HEK293 (cell line): Measurements from ENCODE around the gene DDO.
A peak's percentile ranks its signal among the peaks of the same experiment; 100 is the strongest.

Experiments used
- FEZF1 ChIP-seq: fragments of 450-650 bp; formaldehyde crosslinking; IDR thresholded peaks from 2 replicates; pipeline ENCODE4 v1.5.1; 2016; ENCODE audit warnings: missing biosample characterization, missing genetic modification characterization
- GLI2 ChIP-seq: fragments of 450-650 bp; formaldehyde crosslinking; IDR thresholded peaks from 2 replicates; pipeline ENCODE4; 2017; ENCODE audit warnings: missing biosample characterization, missing genetic modification characterization, low read depth, borderline replicate concordance
- TRIM28 ChIP-seq: IDR thresholded peaks from 2 replicates; pipeline ENCODE4 v1.6.1; 2011; ENCODE audit warnings: low read length, control low read depth, borderline replicate concordance
- ZFP41 ChIP-seq: fragments of 450-650 bp; formaldehyde crosslinking; IDR thresholded peaks from 2 replicates; pipeline ENCODE4 v1.5.1; 2016; ENCODE audit warnings: missing biosample characterization, missing genetic modification characterization, borderline replicate concordance
- ZNF184 ChIP-seq: fragments of 450-650 bp; IDR thresholded peaks from 2 replicates; pipeline ENCODE4 v1.5.1; 2018; ENCODE audit warnings: missing biosample characterization, mild to moderate bottlenecking, missing genetic modification characterization
- ZNF19 ChIP-seq: fragments of 450-650 bp; formaldehyde crosslinking; IDR thresholded peaks from 2 replicates; pipeline ENCODE4; 2016; ENCODE audit warnings: missing biosample characterization, missing genetic modification characterization, low read depth
- ZNF24 ChIP-seq: fragments of 450-650 bp; formaldehyde crosslinking; IDR thresholded peaks from 2 replicates; pipeline ENCODE4 v1.5.1; 2016; ENCODE audit warnings: missing biosample characterization, missing genetic modification characterization
- ZNF335 ChIP-seq: fragments of 450-650 bp; formaldehyde crosslinking; conservative IDR thresholded peaks from 2 replicates; pipeline ENCODE4 v1.5.1; 2016; ENCODE audit warnings: missing biosample characterization, missing genetic modification characterization
- ZNF501 ChIP-seq: fragments of 450-650 bp; formaldehyde crosslinking; IDR thresholded peaks from 2 replicates; pipeline ENCODE4 v1.5.1; 2016; ENCODE audit warnings: missing biosample characterization, missing genetic modification characterization
- ZNF701 ChIP-seq: fragments of 450-650 bp; formaldehyde crosslinking; IDR thresholded peaks from 2 replicates; pipeline ENCODE4 v1.5.1; 2016; ENCODE audit warnings: missing biosample characterization, missing genetic modification characterization
- TF ChIP-seq, protein P1 (sequence below): fragments of 450-650 bp; formaldehyde crosslinking; IDR thresholded peaks from 2 replicates; pipeline ENCODE4 v1.5.1; 2016; ENCODE audit warnings: missing biosample characterization, missing genetic modification characterization
- TF ChIP-seq, protein P2 (sequence below): fragments of 450-650 bp; formaldehyde crosslinking; IDR thresholded peaks from 2 replicates; pipeline ENCODE4; 2016; ENCODE audit warnings: missing biosample characterization, missing genetic modification characterization
- TF ChIP-seq, protein P3 (sequence below): fragments of 450-650 bp; formaldehyde crosslinking; IDR thresholded peaks from 2 replicates; pipeline ENCODE4 v1.5.1; 2016; ENCODE audit warnings: missing biosample characterization, missing genetic modification characterization
- TF ChIP-seq, protein P4 (sequence below): fragments of 450-650 bp; formaldehyde crosslinking; IDR thresholded peaks from 2 replicates; pipeline ENCODE4 v1.5.1; 2016; ENCODE audit warnings: missing biosample characterization, missing genetic modification characterization, low read depth

DNA sequence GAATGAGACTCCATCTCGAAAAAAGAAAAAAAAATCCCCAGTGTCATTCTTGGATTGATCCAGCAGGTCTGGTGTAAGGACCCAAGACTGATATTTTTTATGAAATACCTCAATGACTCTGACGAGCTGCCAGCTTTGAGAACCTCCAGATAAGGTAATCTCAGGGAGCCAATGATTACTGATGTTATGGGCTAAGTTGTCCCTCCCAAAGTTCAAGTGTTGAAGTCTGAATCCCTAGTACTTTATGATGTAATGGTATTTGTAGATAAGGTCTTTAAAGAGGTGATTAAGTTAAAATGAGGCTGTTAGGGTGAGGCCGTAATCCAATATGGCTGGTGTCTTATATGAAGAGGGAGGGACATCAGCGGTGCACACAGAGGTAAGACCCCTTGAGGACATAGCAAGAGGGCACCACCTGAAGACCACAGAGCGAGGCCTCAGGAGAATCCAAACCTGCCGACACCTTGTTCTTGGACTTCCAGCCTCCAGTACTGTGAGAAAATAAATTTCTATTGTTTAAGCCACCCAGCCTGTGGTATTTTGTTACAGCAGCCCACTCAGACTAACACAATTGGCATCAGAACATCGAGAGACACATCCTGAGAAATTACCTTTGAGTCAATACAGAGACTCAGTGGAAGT is 19.7 kb upstream of the DDO start:
- TF ChIP-seq, protein P1, sequence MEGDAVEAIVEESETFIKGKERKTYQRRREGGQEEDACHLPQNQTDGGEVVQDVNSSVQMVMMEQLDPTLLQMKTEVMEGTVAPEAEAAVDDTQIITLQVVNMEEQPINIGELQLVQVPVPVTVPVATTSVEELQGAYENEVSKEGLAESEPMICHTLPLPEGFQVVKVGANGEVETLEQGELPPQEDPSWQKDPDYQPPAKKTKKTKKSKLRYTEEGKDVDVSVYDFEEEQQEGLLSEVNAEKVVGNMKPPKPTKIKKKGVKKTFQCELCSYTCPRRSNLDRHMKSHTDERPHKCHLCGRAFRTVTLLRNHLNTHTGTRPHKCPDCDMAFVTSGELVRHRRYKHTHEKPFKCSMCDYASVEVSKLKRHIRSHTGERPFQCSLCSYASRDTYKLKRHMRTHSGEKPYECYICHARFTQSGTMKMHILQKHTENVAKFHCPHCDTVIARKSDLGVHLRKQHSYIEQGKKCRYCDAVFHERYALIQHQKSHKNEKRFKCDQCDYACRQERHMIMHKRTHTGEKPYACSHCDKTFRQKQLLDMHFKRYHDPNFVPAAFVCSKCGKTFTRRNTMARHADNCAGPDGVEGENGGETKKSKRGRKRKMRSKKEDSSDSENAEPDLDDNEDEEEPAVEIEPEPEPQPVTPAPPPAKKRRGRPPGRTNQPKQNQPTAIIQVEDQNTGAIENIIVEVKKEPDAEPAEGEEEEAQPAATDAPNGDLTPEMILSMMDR: no peak
- TF ChIP-seq, protein P2, sequence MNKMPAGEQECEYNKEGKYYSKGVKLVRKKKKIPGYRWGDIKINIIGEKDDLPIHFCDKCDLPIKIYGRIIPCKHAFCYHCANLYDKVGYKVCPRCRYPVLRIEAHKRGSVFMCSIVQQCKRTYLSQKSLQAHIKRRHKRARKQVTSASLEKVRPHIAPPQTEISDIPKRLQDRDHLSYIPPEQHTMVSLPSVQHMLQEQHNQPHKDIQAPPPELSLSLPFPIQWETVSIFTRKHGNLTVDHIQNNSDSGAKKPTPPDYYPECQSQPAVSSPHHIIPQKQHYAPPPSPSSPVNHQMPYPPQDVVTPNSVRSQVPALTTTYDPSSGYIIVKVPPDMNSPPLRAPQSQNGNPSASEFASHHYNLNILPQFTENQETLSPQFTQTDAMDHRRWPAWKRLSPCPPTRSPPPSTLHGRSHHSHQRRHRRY (tag by site-specific recombination): no peak
- TF ChIP-seq ZNF501 (tag by site-specific recombination): no peak
- no peak for TF ChIP-seq ZFP41 (tag by site-specific recombination)
- TF ChIP-seq ZNF701 (tag by site-specific recombination): no peak
- TF ChIP-seq, protein P3, sequence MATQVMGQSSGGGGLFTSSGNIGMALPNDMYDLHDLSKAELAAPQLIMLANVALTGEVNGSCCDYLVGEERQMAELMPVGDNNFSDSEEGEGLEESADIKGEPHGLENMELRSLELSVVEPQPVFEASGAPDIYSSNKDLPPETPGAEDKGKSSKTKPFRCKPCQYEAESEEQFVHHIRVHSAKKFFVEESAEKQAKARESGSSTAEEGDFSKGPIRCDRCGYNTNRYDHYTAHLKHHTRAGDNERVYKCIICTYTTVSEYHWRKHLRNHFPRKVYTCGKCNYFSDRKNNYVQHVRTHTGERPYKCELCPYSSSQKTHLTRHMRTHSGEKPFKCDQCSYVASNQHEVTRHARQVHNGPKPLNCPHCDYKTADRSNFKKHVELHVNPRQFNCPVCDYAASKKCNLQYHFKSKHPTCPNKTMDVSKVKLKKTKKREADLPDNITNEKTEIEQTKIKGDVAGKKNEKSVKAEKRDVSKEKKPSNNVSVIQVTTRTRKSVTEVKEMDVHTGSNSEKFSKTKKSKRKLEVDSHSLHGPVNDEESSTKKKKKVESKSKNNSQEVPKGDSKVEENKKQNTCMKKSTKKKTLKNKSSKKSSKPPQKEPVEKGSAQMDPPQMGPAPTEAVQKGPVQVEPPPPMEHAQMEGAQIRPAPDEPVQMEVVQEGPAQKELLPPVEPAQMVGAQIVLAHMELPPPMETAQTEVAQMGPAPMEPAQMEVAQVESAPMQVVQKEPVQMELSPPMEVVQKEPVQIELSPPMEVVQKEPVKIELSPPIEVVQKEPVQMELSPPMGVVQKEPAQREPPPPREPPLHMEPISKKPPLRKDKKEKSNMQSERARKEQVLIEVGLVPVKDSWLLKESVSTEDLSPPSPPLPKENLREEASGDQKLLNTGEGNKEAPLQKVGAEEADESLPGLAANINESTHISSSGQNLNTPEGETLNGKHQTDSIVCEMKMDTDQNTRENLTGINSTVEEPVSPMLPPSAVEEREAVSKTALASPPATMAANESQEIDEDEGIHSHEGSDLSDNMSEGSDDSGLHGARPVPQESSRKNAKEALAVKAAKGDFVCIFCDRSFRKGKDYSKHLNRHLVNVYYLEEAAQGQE (tag by site-specific recombination): no peak
- TF ChIP-seq TRIM28: 0 out of 2 replicates have a peak, but pooled peaks have one; percentile 41
- TF ChIP-seq ZNF24 (tag by site-specific recombination): no peak
- no peak for TF ChIP-seq ZNF184 (tag by site-specific recombination)
- no peak for TF ChIP-seq GLI2 (tag by site-specific recombination)
- TF ChIP-seq ZNF335 (tag by site-specific recombination): no peak
- no peak for TF ChIP-seq FEZF1
- TF ChIP-seq, protein P4, sequence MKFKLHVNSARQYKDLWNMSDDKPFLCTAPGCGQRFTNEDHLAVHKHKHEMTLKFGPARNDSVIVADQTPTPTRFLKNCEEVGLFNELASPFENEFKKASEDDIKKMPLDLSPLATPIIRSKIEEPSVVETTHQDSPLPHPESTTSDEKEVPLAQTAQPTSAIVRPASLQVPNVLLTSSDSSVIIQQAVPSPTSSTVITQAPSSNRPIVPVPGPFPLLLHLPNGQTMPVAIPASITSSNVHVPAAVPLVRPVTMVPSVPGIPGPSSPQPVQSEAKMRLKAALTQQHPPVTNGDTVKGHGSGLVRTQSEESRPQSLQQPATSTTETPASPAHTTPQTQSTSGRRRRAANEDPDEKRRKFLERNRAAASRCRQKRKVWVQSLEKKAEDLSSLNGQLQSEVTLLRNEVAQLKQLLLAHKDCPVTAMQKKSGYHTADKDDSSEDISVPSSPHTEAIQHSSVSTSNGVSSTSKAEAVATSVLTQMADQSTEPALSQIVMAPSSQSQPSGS (tag by site-specific recombination): peak; percentile 50; the same call in 1 of the 2 replicates
- TF ChIP-seq ZNF19: no peak
